MM.1S (cell line): ENCODE results near the gene GNL1.

ENCODE experiments used
- DNase-seq: peaks from one replicate; pipeline ENCODE4 v3.0.0-alpha.2; 2015
- H2AFZ ChIP-seq: fragments of 300-600 bp; sonication (generic); 2 replicates; pipeline ENCODE4 v1.6.0; 2016; ENCODE audit warnings: antibody characterized with exemption, low read length
- H3F3A ChIP-seq: fragments of 300-600 bp; sonication (generic); 2 replicates; pipeline ENCODE4 v1.6.1; 2016; ENCODE audit warnings: mild to moderate bottlenecking, antibody characterized with exemption, low read length, moderate library complexity, mixed read lengths; ENCODE audit not compliant: insufficient read depth
- H3K27ac ChIP-seq: fragments of 300-600 bp; sonication (generic); 2 replicates; pipeline ENCODE4 v1.5.1; 2016; ENCODE audit warnings: mild to moderate bottlenecking, low read length
- H3K27me3 ChIP-seq: fragments of 300-600 bp; sonication (generic); replicated peaks from 2 replicates; pipeline ENCODE4 v1.6.0; 2016; ENCODE audit warnings: low read length; ENCODE audit not compliant: insufficient read depth
- H3K36me3 ChIP-seq: fragments of 300-600 bp; sonication (generic); replicated peaks from 2 replicates; pipeline ENCODE4 v1.6.1; 2016; ENCODE audit warnings: mild to moderate bottlenecking, low read length, mixed read lengths; ENCODE audit not compliant: insufficient read depth
- H3K4me1 ChIP-seq: fragments of 300-600 bp; sonication (generic); 2 replicates; pipeline ENCODE4 v1.6.1; 2016; ENCODE audit warnings: low read length, mixed read lengths
- H3K4me2 ChIP-seq: fragments of 300-600 bp; sonication (generic); 2 replicates; pipeline ENCODE4 v1.6.0; 2016; ENCODE audit warnings: low read depth, low read length
- H3K4me3 ChIP-seq: fragments of 300-600 bp; sonication (generic); 2 replicates; pipeline ENCODE4 v1.5.1; 2016; ENCODE audit warnings: low read length, mixed read lengths
- H3K79me2 ChIP-seq: fragments of 300-600 bp; sonication (generic); 2 replicates; pipeline ENCODE4 v1.6.1; 2016; ENCODE audit warnings: mixed run types, low read length, mixed read lengths
- H3K9ac ChIP-seq: fragments of 300-600 bp; sonication (generic); 2 replicates; pipeline ENCODE4 v1.6.1; 2016; ENCODE audit warnings: low read length, mixed read lengths
- H3K9me2 ChIP-seq: fragments of 300-600 bp; sonication (generic); replicated peaks from 2 replicates; pipeline ENCODE4 v1.6.1; 2016; ENCODE audit warnings: mild to moderate bottlenecking, low read length, mixed read lengths; ENCODE audit not compliant: insufficient read depth
- H3K9me3 ChIP-seq: fragments of 300-600 bp; sonication (generic); replicated peaks from 2 replicates; pipeline ENCODE4 v1.6.1; 2016; ENCODE audit warnings: mild to moderate bottlenecking, low read length, mixed read lengths; ENCODE audit not compliant: insufficient read depth
- H4K20me1 ChIP-seq: fragments of 300-600 bp; sonication (generic); 2 replicates; pipeline ENCODE4 v1.6.1; 2016; ENCODE audit warnings: mild to moderate bottlenecking, low read length, moderate library complexity, mixed read lengths; ENCODE audit not compliant: insufficient read depth
- EZH2 ChIP-seq: fragments of 300-600 bp; sonication (generic); optimal IDR thresholded peaks from 2 replicates; pipeline ENCODE3; 2017; ENCODE audit warnings: low read depth, mild to moderate bottlenecking, antibody characterized with exemption, low read length, mixed read lengths
- EZH2phosphoT487 ChIP-seq: fragments of 300-600 bp; sonication (generic); IDR thresholded peaks from 2 replicates; pipeline ENCODE4 v1.6.1; 2018; ENCODE audit warnings: antibody characterized with exemption, low read length
- TF ChIP-seq, protein P1 (sequence below): fragments of 300-600 bp; sonication (generic); IDR thresholded peaks from 2 replicates; pipeline ENCODE4 v1.5.1; 2016; ENCODE audit warnings: antibody characterized with exemption, low read length, mixed read lengths

Gene GNL1

GRCh38 chr6:30601436-30601814, 45.1 kb upstream of the GNL1 start:
- Histone ChIP-seq H3K27me3 (no peaks in the 10 kb centered on the region), H3K9me2 (no peaks in the 10 kb centered on the region), H4K20me1 (peaks cover 14% of the 10 kb centered on the region; the same call in 1 of the 2 replicates), H3F3A (peaks cover 73% of the 10 kb centered on the region), H3K4me1 (no peaks in the 10 kb centered on the region), H3K9ac (no peak overlapping the region), H3K4me3 (no peak overlapping the region), H2AFZ (no peak overlapping the region), H3K4me2 (no peak overlapping the region), H3K79me2 (peaks cover 18% of the 10 kb centered on the region), H3K36me3 (peaks cover 38% of the 10 kb centered on the region), H3K9me3 (no peaks in the 10 kb centered on the region), H3K27ac (no peak overlapping the region)
- TF ChIP-seq, protein P1, sequence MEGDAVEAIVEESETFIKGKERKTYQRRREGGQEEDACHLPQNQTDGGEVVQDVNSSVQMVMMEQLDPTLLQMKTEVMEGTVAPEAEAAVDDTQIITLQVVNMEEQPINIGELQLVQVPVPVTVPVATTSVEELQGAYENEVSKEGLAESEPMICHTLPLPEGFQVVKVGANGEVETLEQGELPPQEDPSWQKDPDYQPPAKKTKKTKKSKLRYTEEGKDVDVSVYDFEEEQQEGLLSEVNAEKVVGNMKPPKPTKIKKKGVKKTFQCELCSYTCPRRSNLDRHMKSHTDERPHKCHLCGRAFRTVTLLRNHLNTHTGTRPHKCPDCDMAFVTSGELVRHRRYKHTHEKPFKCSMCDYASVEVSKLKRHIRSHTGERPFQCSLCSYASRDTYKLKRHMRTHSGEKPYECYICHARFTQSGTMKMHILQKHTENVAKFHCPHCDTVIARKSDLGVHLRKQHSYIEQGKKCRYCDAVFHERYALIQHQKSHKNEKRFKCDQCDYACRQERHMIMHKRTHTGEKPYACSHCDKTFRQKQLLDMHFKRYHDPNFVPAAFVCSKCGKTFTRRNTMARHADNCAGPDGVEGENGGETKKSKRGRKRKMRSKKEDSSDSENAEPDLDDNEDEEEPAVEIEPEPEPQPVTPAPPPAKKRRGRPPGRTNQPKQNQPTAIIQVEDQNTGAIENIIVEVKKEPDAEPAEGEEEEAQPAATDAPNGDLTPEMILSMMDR, result no peak
- TF ChIP-seq EZH2, result no peak
- TF ChIP-seq EZH2phosphoT487, result no peak
- DNase-seq, result no peak

GRCh38 chr6:30600451-30600961, 44.2 kb upstream of the GNL1 start:
- Histone ChIP-seq H3K36me3 (peaks cover 34% of the 10 kb centered on the region), H3K9me3 (no peaks in the 10 kb centered on the region), H3K4me1 (no peaks in the 10 kb centered on the region), H3F3A (peaks cover 67% of the 10 kb centered on the region), H3K9ac (no peak overlapping the region), H3K27me3 (no peaks in the 10 kb centered on the region), H3K4me2 (no peak overlapping the region), H3K9me2 (no peaks in the 10 kb centered on the region), H3K4me3 (no peak overlapping the region), H3K79me2 (peaks cover 11% of the 10 kb centered on the region), H4K20me1 (peaks cover 14% of the 10 kb centered on the region; the same call in 1 of the 2 replicates), H2AFZ (no peak overlapping the region), H3K27ac (no peak overlapping the region)
- no peak for TF ChIP-seq EZH2phosphoT487
- TF ChIP-seq, protein P1, result no peak
- no peak for TF ChIP-seq EZH2
- no peak for DNase-seq

GRCh38 chr6:30599625-30600324, 43.5 kb upstream of the GNL1 start:
- H3K4me1 ChIP-seq, result no peaks in the 10 kb centered on the region
- H3K9me2 ChIP-seq, result no peaks in the 10 kb centered on the region
- no peaks in the 10 kb centered on the region for H3K27me3 ChIP-seq
- DNase-seq, result no peak
- H3K9ac ChIP-seq, result no peak overlapping the region
- H4K20me1 ChIP-seq, result peaks cover 14% of the 10 kb centered on the region; the same call in 1 of the 2 replicates
- no peak overlapping the region for H3K27ac ChIP-seq
- H3K9me3 ChIP-seq, result no peaks in the 10 kb centered on the region
- H3K79me2 ChIP-seq, result peaks cover 6% of the 10 kb centered on the region
- H3K36me3 ChIP-seq, result peaks cover 29% of the 10 kb centered on the region
- H3F3A ChIP-seq, result peaks cover 65% of the 10 kb centered on the region
- H3K4me3 ChIP-seq, result no peak overlapping the region
- TF ChIP-seq EZH2phosphoT487 (no peak), EZH2 (no peak)
- TF ChIP-seq, protein P1, result no peak
- H2AFZ ChIP-seq, result no peak overlapping the region
- no peak overlapping the region for H3K4me2 ChIP-seq
